Measurements from ENCODE around the gene UGT1A5.

UGT1A5 gene

GRCh38 chr2:233789554-233789953 is 76.8 kb downstream of the UGT1A5 start:
- DNase-seq: no peak

DNA sequence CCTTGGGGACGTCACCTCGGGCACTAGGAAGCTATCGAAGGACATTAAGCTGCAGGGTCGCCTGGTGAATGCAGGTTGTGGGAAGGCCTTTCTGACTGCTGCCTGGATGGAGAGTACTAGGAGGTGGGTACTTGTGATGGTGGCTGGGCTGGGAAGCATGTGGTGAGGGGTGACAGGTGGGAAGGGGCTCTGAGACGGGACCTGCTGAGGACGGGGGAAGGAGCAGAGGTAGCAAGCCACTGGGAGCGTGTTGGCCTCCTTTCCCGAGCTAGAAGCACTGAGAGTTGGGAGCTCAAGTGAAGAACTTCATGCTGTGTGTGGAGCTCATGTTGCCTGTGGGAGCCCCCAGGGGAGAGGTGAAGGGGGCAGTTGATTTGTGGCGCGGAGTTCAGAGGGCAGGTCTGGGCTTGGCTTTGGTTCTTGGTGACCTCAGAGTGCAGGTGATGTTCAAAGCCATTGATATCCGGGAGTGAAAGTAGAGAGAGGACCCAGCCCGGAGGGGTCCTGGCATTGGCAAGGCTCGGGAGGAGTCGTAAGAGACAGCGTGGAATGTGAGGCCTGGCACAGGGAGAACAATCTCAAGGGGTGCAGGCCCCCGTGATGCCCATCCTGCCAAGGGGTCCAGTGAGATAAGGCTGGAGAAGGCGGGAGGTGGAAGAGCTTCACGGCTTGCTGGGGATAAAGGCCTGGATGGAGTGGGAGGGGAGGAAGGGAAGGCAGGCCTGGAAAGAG is 78.6 kb downstream of the UGT1A5 start:
- no peak for DNase-seq

- no peak for DNase-seq
Observed at GRCh38 chr2:233791883-233792329, 79.2 kb downstream of the UGT1A5 start.

- DNase-seq: no peak
Observed at GRCh38 chr2:233792720-233793119, 80.0 kb downstream of the UGT1A5 start.

GRCh38 chr2:233793465-233794127 is 80.9 kb downstream of the UGT1A5 start:
- DNase-seq: no peak

DNA sequence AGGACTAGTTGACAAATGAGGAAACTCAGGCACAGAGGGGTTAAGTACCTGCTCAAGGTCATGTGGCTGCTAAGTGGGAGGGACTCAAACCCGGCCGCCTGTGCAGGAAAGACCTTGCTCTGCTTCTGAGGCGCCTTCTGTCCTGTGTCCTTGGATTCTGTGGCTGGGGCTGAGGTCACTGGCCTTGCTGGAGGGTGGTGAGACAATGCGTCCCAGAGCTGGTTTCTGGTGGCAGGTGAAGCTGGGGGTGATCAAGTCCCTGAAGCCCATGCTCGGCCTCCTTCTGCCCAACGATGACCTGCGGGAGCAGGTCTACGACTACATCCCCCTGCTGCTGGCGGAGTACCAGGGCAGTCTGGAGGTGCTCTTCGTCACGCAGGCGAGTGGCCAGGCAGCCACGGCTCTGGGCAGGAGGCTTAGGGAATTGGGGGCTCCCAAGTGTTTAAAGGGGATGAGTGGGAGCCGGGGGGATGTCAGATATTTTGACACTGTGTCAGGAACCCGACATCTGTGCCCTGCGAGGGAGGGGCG is 81.5 kb downstream of the UGT1A5 start:
- DNase-seq: no peak

DNA sequence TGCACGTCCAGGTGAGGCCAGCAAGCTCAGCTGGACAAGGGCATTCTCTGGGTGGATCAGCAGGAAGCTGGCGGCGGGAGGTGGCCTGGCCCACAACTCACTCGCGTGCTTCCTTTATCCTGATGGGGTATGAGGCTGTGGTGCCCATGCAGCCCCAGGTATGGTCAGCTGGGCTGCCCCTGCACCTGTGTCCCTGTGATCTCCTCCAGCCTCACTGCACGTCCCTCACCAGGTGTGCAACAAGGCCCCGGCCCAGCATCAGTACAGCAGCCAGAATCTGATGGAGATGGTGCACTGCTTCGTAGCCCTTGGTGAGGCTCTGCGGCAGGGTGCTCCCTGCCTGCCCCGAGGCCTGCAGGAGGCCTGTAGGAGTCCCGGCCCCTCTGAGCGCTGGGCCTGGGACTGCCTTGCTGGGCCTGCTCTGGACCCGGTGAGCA is 83.0 kb downstream of the UGT1A5 start:
- DNase-seq: no peak

DNA sequence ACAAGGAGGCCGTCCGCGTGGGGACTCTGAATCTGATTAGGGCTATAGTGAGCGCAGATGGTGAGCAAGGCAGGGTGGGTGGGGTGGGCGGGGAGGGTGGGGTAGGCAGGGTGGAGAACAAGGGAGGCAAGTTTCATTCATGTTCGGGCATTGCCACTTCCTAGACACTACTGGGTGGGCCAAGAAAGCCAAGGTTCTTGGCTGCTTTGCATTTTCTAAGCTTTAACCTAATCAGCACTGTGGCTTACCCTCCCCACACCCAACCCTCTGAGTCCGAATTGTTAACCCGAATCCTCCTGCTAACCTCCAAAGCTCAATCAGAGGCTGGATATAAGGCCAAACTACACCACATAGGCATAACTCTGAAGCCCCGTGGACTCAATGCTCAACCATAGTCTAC is 83.5 kb downstream of the UGT1A5 start:
- DNase-seq: no peak

DNA sequence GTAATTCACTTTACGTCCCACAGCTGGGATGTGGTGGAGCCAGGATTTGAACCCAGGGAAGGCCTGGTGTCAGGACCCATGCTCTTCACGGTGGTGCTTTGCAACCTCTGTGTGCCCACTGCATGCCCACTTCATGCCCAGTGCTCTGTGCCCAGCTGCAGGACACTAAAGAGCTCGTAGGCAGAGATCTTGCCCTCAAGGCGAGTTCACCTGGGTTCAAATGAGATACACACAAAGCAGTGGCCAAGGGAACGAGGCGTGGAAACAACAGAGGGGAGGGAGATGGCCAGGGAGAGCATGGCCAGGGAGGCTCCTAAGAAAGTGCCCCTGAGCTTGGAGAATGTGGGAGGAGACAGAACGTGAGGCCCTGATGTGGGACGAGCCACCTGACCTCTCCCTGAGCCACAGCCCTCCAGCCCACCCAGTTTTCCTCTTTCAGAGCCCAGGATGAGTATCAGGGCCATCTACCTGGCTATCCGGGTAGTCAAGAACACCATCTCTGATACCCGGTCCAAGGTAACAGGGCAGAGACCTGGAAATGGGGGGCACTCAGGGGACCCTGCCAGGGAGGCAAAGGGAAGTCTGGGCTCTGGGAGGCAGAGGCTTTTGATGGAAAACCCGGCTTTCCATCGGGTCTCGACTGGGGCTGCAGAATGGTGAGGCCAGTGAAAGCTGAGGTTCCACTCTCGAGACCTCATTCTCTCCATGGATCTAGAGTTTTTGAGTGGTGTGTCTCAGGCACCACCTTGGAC is 85.8 kb downstream of the UGT1A5 start:
- DNase-seq: no peak

DNA sequence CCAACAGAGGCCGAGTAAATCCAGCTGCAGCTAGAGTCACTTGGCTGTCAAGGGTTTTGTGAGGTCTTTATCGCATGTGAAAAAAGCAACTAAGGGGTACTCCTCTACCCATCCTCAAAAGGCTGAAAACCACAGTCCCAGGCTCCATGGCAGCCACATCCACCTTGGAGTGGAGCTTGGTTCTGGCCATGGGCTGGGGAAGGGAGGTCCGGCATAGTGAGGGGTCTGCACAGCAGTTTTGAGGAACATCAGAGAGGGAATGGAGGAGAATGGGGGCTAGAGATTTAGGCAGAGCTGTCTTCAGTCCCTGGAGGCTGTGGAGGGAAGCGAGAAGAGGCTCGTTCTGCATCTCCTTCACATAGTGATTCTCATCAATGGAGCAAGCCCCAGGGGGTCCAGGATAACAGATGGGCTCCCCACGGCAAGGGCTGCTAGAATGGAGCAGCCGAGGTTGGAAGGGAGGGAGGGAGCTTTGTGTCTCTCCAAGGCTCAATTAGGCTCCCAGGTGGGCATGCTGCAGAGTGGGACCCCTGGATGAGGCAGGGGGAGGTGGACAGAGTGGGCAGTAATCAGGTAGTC is 86.5 kb downstream of the UGT1A5 start:
- DNase-seq: no peak

DNA sequence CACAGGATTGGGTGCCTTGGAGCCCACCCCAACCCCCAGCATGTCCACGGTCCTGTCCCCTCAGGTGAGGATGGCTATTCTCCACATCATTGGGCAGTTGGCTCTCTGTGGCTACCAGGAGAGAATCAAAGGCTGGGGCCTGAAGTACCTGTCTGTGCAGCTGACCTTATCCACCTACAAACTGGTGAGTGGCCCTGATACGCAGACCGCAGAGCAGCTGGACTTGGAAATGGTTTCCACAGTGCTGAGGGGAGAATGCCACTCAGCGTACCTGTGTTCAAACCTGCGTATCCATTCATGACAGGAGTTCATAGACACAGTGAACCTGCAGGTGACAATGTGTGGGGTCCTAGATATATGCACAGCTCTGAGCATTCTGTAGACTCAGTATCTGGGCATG is 87.0 kb downstream of the UGT1A5 start:
- DNase-seq: no peak

DNA sequence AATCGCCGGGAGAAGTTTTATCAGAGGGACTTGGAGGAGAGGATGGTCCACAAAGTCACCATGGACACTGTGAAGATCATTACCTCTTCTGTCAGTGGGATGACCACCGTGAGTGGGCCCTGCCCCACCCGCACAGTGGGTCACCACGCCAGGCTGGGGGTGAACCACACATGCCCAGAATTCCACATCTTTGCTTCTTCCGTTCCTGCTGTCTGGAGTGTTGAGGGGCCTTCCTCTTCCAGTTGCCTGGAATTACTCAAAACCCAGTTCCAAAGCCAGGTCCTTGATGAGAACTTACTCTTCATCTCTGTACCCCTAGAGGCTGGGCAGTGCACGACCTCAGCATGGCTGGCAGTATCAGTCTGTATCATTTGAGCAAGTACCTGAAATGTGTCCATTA is 87.5 kb downstream of the UGT1A5 start:
- DNase-seq: no peak

DNA sequence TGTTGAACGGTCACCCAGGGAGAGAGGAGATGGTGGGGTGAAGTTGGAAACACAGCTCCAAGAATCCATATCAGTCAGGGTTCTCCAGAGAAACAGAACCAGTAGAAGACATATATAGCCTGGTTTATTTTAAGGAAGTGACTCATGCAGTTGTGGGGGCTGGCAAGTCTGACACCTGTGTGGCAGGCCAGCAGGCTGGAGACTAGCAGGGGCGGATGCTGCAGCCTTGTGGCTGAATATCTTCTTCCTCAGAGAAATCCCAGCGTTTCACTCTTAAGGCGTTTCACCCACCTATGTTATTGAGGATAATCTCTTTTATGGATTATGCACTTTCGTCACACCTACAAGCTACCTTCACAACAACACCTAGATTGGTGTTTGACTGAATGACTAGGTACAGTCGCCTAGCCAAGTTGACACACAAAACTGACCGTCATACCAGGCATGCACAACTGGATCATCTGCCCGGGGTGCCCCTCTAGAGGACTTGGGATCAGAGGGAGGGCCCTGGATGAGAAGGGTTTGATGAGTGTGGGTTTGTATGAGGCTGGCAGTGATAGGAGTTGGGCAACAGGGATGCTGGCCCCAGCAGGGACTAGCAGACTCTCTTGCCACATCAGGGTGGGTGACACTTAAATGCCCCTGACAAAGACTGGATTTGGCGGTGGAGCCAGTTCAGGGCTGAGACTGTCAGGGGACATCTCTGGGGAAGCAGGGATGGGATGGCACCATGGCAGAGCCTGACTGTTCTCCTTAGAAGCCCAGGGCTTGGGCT is 88.8 kb downstream of the UGT1A5 start:
- no peak for DNase-seq

DNA sequence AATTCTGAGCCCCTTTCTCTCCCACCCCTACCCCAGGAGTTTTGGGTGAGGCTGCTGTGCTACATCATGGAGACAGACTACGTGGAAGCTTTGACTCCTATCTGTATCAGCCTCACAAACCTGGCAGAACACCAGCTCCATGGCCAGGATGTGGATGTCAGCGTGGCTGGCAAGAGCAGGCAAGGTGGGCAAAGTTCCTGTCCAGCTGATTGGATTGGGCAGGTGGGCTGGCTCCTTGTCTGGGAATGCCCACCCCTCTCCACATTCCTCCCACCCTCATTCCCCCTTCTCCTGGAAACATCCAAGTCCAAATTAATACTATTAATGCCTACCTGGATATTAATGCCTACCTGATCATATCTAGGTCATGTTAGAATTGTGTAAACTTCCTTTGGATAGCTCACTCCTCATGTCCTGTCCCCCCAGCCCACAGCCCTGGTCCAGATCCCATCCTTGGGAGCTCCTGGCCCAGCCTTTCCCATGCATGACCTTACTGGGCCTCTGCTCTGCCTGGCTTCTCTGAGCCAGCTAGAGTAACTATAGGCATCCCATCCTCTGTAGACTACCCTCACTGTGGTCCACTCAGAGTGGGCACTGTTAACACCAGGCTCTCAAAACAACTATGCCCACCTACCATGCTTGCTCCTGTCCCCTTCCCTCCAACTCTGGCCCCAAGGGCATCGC is 89.6 kb downstream of the UGT1A5 start:
- no peak for DNase-seq

DNA sequence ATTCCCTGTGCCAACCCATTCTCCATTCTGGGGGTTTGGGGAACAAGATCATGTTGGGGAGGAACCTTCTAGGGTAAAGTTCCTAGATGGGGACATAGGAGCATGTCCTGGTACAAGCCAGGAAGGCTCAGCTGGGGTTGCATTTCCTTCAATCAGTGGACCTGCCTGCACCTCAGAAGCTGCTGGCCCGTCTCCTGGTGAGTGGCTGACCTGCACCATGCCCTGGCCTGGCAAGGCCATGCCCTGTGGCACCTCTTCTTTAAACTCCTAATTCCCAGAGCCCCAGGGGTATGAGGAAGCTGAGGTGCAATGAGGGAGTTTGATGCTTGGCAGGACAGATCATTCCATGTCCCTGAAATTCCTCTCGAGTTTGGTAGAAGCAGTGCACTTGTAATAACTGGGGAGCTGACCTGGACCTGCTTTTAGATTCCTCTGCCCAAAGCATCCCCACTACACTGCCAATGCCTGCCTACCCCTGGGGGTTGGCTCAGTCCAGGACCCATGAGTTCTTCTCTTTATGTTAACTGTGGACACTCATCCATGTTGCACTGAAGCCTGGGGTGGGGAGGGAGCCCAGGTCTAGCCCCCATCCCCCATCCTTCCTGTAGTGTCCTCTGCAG is 90.7 kb downstream of the UGT1A5 start:
- DNase-seq: no peak

GRCh38 chr2:233803994-233804393 is 91.3 kb downstream of the UGT1A5 start:
- no peak for DNase-seq

- no peak for DNase-seq
Observed at GRCh38 chr2:233807215-233807865, 94.6 kb downstream of the UGT1A5 start.

GRCh38 chr2:233807966-233808935 is 95.5 kb downstream of the UGT1A5 start:
- no peak for DNase-seq

- DNase-seq: no peak
Observed at GRCh38 chr2:233810385-233810784, 97.7 kb downstream of the UGT1A5 start.
